Activated T-cell treated with anti-CD3 and anti-CD28 coated beads for 4 hours (primary cell): ENCODE data around the gene NTRK2.

Source experiments
- DNase-seq: peaks from one replicate; pipeline ENCODE4 v3.0.0-alpha.2; 2020

The NTRK2 gene

DNA sequence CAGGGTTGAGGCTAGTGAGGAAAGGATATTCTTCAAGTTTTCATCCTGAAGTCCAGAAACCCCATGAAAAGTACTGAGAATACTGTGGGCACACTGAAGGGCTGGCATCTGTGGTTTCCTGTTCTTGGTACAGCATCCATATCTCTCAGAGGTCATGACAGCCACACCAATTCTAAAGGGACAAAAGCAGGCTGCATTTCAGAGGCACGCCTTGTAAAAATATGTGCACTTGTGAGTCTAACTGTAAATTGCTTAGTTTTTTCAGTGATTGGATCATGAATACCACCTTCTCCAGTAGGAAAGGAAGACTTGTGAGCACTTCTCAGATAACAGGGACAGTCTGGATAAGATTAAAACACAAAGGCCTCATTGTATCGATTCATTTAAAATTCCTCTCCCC is 230.9 kb downstream of the NTRK2 start:
- no peak for DNase-seq

DNA sequence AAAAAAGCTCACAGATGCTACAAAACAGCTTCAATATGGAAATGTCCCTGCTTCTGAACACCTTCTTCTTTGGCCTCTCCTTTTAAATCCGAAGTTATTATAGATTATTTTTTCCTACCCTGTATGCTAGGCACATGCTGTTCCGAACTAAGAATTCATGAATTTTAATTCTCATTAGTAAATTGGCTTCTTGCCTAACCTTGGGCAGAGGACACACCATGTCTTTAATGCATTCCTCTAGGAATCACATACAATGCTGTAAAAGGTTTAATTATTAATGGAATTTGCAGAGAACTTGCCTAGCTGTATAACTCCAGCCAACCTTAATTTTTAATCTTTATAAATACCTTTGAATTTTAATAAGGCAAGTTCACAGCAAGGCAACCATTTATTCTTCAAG is 234.4 kb downstream of the NTRK2 start:
- no peak for DNase-seq

DNA sequence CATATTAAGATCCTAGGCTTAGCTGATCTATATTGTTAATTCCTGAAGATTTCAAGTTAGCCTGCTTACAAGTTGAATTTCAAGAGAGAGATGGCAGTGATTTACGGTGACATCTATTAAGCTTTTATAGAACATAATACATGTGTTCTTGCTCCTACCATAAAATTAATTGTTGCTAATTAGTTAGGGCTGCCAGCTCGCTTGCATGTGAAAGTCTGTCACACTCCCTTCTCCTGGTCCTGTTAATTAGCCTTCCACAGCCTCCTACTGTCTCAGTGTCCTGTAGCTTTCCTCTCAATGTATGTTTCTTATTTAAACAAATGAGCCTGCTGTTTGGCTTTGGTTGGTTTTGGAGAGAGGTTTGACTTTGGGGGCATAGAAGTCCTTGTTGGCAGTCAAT is 247.2 kb downstream of the NTRK2 start:
- DNase-seq: no peak

DNA sequence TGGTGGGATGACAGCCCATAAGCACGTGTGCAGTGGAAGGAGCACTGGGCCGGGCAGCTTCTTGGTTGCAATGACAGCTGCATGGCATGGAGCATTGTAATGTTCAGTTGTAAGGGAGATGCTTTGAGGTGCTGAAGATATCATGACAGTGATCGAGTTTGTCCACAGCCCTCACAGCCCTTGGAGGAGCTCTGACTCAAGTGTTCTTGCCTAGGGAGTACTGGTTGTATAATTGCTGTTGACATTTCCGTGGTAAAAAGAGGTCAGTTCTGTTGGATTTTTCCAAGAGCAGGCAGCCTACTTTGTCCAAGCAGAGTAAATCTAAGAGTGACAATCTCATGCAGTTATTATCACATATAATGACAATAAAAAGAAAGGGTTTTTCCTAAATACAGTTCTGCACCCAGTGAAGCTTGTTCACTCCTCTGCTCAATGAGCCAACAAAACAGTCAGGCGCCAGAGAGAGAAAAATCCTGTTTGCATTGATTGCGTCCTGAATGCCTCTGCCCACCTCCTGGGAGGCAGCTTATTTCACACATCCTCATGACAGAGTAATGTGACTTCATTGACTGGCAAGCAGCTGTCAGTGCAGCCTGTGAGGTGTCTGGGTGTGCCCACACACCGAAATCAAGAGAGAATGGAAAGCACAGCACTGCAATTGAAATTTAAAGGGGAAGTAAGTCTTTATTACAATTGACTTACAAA is 248.0 kb downstream of the NTRK2 start:
- DNase-seq: no peak

DNA sequence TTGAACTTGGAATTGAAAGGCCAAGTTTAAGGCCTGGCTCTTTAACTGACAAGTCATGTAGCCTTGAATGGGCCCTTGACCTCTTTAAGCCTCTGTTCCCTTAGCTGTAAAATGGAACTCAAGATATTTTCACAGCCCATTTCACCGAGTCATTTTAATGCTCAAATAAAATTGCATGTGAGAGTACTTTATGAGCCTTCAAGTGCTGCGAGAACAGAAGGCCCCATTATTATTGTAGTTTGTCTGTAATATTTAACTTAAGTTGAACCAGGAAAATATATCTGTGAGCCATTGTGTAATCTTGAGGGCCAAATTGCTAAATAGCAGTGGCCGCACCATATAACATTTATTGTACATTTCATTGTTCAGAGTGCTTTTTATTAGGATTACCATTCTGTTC is 249.9 kb downstream of the NTRK2 start:
- DNase-seq: no peak

DNA sequence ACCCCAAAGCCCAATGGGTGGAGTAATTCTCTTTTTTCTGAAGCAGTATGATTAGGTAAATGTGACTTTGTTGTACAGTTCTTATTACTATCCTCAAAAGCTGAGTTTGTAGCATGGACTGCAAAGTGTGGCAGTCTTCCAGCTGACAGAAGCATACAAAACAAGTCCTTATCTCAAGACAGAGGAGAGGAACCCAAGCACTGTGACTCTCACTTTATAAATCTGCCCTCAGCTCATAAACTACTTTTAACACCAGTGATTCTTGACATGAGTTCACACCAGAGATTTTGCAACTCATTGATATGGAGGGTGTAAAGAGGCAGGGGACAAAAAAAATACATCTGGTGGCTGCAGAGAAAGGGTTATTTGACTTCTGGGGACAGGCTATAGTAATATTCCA is 251.6 kb downstream of the NTRK2 start:
- no peak for DNase-seq

DNA sequence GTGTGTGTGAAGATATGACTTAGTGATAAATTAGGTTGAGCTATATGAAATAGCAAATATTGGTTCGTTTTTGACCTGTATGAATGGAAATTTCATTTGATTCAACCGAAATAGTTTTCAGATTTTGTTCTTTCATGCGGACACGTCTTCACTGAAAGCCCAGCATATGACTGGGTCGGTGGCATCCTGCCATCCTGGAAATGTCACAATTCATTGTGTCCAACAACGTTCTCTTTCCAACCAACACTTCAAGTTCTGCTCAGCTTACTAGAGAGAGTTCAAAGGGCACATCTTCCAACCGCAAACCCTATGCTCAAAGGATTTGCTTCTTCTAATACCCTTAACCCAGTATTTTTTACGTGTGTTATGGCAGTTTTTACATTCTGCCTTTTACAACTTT is 252.5 kb downstream of the NTRK2 start:
- DNase-seq: no peak

DNA sequence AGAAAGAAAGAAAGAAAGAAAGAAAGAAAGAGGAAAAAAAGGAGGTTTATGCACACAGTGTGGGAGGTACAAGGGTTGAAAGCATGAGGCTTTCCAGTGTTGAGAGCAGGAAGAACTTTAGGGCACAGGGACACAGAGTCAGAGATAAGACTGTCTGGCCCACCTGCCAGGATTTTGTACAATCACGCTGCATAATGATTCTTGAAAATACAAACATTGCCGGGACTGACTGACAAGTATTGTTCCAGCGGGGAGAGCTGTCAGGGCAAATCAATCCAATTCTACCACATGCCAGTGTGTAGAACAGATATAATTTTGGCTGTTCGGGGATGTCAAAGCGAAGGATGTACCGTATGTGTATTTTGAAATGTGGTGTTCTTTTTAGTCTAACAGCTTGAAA is 254.7 kb downstream of the NTRK2 start:
- DNase-seq: no peak

DNA sequence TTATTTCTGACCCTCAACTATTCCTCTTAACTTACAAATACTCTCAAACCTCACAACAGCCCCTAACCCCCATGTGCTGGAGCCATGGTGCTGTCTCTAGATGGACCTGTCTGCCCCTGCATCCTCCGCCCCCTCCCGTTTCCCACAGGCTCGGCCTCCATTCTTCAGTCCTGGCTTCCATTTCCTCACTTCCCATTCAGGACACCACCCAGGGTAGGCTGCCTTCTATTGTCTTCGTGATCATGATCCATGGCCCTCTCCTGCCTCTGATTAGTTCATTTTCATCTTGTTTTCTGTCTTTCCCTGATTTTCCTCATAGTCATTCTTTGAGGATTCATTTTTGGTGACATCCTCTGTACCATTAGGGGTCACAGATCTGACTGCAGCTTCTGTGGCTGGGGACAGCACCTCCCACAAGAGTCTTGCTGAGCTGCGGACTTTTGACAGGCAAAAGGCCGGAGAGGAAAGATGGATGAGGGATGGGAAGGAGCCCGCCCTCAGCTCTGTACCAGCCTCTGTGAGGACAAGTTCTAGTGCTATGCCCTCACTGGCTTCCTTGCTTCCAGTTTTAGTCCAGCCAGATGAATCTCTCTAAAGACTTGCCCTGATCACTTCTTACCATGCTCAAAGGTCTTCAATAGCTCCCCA is 255.8 kb downstream of the NTRK2 start:
- DNase-seq: no peak

DNA sequence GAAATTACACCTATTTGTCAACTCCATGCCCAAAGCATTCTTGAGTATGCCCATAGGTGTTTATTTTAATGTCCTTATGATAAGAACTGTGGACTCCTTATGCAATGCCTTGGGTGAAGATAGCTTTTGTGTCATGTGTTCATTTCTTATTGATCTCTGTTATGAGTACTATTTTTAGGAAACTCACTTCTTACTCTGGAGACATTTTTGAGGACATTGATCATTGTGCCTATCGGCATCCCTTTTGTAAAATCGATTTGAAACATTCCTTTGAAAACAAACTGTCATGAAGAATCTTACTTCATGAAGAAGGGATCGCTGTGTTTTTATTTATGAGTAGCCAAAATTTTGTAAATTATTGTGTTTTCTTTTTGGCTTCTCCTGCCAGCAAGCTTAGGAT is 257.3 kb downstream of the NTRK2 start:
- DNase-seq: no peak

DNA sequence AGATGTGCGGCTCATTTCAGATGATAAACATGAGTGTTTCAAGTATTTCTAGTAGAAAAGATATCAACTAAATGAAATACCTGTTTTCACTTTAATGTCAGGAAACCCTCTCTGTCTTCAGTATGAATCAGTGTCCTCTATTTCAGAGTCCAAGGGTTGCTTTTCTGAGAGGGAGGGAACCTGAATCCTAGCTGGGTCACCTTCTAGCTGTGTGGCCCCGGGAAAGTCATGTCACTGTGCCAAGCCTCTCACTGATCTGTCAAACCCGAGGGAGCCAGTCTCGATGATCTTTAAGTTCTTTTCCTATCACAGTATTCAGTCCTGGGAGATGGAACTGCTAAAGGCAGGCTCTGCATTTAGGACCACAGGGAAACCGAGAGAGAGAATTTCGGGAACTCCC is 258.9 kb downstream of the NTRK2 start:
- no peak for DNase-seq

DNA sequence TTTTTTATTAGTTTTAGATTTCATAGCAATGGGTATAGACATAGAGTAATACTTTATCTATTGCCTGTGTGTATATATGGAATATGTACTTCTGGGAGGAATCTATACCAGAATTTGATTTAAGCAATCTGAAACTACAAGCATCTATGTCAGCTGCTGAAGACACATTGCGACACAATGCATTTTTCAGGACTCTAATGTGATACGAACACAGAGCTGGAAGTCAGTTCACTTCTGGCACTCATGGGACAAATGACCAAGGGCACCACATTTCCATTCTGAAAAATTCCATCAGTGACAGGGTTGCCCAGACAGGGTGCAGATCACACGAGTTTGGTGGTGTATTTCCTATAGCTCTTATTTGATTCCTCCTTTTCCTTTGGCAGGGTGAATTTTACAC is 259.5 kb downstream of the NTRK2 start:
- no peak for DNase-seq

DNA sequence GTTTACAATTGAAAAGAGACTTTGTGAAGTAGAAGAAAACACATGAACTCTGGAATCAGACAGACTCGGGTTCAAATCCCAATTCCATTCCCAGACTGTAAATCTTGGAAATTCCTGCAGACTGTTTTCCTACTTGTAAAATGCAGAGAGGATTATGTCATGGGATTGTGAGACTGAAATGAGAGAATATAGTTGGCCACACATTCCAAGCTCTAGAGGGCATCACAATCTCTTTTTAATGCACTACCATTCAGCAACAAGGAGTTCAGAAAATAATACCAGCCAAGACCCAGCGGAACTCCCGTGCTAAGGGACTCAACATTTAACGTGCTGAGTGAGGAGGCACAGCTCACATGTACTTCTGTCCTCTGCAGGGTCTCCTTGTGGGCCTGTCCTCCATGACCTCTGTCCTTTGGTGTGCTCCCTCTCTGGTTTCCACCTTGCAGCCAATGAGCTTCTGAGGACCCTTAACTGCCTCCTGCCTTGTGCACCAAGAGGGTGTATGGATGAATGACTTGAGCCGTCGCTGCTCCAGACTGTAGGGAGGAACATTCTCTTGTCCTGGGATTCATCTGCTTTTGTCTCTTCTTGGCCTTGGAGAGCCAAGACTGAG is 263.5 kb downstream of the NTRK2 start:
- DNase-seq: no peak

DNA sequence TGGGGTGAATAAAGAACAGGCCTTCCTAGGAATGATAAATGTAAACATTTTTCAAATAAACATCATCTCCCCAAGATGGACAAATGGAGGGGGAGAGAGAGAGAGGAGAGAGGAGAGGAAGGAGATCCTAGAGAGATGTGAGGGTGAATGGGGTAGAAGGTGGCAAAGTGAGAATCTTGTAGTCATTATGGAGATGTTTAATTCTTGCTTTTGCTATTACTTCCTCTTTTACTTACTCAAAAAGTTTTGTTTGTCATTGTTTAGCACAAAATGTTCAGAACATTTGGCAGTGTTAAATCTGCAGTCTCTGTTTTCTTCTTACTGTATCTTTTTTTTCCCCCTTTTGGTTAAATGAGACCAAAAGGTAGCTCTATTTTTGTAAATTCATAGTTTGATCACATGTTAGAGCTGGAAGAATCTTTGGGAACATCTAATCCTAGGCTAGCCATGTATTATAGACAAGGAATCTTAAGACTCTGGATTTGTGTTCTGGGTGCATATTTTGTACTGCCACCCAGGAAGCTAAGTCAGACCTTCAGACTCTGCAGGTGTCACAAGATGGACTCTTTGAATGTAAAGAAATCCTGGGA is 266.1 kb downstream of the NTRK2 start:
- no peak for DNase-seq

DNA sequence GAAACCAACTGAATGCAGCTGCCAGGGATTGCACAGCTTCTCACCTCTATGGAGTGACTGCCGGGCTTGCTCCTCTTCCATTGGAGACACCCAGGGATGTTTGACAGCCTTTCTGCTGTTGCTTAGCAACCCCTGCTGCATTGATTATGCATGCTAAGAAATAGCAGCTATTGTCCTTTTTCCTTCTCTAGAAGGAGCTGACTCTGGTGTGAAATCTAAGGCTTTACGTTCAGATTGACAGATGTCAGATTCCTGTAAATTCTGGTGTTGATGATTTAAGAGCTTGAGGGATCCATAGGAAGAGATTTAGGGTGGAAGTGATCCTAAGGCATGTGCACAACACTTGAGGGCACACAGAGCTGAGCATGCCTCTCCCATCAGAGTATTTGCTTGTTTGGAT is 267.7 kb downstream of the NTRK2 start:
- DNase-seq: no peak

DNA sequence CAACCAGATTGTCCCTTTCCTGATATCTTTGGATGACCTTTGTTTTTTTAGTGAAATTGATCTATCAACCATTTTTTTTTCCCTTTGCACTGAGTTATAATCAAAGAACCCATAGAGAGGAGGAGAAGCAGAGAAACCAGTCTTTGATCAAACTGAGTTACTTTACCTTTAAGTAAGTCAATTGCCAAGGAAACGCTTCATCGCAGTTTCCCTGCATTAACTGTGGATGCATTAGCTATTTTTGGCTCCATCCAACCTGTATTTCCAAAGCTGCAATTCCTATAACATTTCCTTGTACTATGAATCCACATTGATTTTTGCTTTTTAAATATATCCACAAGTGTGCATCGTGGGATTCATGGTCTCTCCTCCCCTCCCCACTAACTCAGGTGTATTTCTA is 268.1 kb downstream of the NTRK2 start:
- DNase-seq: no peak

DNA sequence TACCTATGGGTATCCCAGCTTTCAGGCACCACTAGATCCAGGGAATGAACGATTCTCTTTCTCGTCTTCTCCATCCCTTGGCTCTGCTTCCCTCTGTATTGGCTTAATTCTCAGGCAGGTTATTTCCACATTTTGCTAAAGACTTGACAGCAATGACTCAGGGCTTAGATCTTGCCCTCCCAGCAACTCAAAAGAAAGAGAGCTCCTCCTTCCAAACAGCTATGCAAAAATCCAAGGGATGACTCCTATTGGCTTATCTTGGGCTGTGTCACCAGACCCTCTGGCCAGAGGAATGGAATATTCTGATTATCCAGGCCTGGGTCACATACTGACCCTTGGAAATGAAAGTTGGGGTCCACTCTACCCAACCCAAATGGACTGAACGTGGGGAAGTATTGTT is 270.2 kb downstream of the NTRK2 start:
- no peak for DNase-seq

DNA sequence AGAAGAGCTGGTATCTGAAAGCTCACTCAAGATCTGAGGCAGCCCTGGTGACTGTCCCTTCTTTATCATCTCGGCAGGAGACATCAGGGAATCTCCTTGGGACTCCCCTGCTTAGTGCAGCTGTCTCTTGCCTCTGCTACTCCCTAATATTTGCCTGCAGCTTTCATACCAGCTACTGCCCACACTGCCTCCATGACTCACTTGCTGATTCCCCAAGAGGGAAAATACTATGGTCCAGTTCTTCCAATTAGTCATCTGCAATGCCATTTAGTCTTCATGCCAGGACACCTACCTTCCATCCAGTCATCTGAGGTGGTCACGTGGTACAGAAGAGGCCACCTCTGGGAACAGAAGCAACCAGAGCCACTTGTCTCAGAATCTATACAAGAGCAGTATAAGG is 270.8 kb downstream of the NTRK2 start:
- no peak for DNase-seq

DNA sequence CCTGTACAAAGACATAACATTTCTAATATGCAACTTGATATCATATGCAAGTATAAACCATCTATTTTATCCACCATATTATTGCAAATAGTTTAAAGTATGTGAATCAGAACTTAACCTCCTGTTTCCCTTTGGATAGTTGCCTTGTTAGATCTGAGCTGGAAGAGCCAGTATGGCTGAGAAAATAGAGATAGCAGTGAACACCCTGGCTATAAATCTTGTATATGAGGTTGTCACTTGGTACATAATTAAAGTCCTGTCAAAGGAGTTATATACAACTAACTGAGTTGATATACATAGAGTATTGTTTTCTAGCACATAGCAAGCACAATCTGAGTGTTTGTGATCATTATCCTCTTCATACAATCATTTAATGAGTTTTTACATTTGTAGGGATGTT is 272.3 kb downstream of the NTRK2 start:
- DNase-seq: no peak

DNA sequence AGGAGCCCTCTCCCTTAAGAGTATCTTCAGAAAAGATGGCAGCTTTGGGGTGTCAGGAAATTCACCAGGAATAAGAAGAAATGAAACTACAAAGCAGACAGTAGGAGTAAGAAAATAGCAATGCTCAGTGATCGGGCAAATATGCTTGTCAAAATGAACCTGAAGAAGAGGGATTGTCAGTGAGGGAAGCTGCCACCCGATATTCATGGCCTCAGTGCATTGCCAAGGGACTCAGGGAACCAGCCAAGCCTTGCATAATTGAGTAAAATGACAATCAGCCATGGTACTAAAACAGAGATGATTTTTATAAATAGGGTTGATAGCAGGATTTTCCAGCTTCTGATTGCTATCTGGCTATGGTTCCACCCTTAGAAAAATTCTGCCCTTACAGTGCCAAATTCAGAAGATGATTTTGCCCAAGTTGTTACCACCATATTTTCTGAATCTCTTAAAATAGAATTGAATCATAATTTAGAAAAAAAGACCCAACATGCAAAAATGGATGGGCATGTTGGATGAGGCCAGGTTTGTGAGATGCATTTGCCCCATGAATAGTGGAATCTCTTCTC is 274.0 kb downstream of the NTRK2 start:
- no peak for DNase-seq

DNA sequence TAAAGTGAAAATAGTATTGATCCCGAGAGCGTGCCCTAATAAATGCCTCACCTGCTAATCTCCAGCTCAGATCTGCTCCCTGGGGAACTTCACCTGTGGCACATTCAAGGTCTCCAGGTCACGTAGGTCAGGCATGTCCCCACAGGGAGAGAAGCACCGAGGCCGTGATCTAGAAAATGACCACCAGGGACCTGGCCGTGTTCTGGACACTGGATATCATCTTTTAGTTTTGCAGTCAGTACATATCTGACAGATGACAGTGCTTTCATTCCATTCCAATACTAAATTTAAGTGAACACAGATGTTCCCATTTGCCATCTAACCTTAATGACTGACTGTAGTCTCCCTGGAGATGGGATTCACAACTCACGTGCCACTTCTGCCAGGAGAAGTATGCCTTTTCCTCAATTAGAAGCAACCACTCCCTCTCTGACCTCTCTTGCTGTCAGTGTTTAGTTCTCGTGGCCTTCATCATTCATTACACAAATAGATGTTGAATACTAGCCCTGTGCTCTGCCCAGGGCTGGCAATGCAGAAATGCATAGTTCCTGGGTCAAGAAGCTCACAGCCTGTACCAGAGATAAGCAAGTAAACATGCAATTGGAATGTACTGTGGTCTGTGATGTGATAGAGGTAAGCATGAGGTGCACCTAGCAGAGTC is 276.5 kb downstream of the NTRK2 start:
- DNase-seq: no peak

DNA sequence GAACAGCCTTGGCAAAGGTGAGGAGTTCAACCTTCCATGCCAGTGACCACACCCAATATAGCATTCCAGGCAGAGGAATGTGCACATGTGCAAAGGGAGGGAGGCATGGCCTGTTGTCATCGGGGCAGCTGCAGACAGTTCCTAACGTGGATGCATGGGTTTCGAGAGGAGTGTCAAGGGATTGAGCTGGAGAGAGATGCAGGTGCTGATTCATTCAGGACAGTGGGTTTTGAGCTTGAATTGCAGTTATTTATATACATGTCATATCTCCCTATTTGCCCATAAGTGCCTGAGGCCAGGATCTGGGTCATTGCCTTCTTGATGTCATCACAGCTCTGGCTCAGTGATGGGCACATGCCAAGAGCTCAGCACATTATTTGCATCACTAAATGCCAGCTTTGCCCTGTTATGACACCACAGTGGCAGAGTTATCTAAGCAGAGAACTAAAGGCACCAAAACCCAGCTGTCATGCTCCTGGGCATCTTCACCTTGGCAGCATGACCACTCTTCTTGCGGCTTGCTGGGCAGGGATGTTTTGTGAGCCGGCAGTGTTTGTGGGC is 278.0 kb downstream of the NTRK2 start:
- no peak for DNase-seq

DNA sequence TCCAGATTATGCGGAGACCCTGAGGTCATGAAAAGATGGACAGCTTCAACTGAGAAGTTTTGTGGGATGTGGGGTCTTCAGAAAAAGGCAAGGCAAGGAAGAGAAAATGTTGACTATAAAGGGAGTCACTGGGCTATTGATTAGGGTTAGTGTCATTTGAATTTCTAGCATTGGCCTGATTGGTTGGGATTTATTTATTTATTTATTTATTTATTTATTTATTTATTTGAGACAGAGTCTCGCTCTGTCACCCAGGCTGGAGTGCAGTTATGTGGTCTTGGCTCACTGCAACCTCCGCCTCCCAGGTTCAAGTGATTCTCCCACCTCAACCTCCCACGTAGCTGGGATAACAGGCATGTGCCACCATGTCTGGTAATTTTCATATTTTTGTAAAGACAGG is 279.7 kb downstream of the NTRK2 start:
- no peak for DNase-seq
